Sigmoid colon (tissue), 7 donors: ENCODE measurements around the gene RUNDC3A. TPM values are rescaled to one million over a fixed set of nuclear protein-coding genes. Genes with fewer than 3 reads are reported as not detected.

Experiments used
- DNase-seq: peaks from one replicate; pipeline ENCODE4 v3.0.0-alpha.2; 2019
- H3K27ac ChIP-seq, 4 donors: fragments of 200-600 bp; sonication (generic); one replicate each; pipeline ENCODE4 v1.5.1; 2016 to 2019; ENCODE audit warnings: mild to moderate bottlenecking in 1 of 4
- H3K27me3 ChIP-seq, 3 donors: fragments of 200-600 bp; sonication (generic); one replicate each; pipeline ENCODE4 v1.5.1; 2019; ENCODE audit warnings: mild to moderate bottlenecking in 1 of 3
- H3K36me3 ChIP-seq, 4 donors: fragments of 200-600 bp; sonication (generic); one replicate each; pipeline ENCODE4 v1.5.1; 2016 to 2019
- H3K4me1 ChIP-seq, 4 donors: fragments of 200-600 bp; sonication (generic); one replicate each; pipeline ENCODE4 v1.5.1; 2017 to 2019
- H3K4me3 ChIP-seq, 4 donors: fragments of 200-600 bp; sonication (generic); one replicate each; pipeline ENCODE4 v1.5.1; 2017 to 2019; ENCODE audit warnings: mild to moderate bottlenecking in 2 of 4, moderate library complexity in 1 of 4
- H3K9me3 ChIP-seq, 4 donors: fragments of 200-600 bp in 3 of 4; sonication (generic) in 3 of 4; one replicate each; pipeline versions ENCODE4 v1.5.1 to v1.6.1; 2013 to 2019
- EP300 ChIP-seq, 4 donors: sonication (generic); formaldehyde crosslinking; IDR thresholded peaks; one replicate each; pipeline ENCODE4 v1.6.1; 2017; ENCODE audit warnings: antibody characterized with exemption in 4 of 4
- POLR2AphosphoS5 ChIP-seq, 4 donors: sonication (generic); formaldehyde crosslinking; IDR thresholded peaks; one replicate each; pipeline ENCODE4 v1.6.1; 2017; ENCODE audit warnings: antibody characterized with exemption in 4 of 4
- WGBS, 2 donors: extraction: QIAGEN DNeasy Blood & Tissue Kit; methylation state at CpG; one replicate each; pipeline ENCODE4 v1.1.7; 2013; 5-methylcytosine and 5-hydroxymethylcytosine counted together
- intact Hi-C: fragments of 100-400 bp; cut with DNase I; formaldehyde crosslinking; loops from one replicate; pipeline ENCODE4 v1.15.1; 2023
- polyA plus RNA-seq, 3 donors: library from polyadenylated mRNA; stranded (reverse); fragments of 200-250 nt; gene quantifications; one replicate each; pipeline ENCODE4 v1.2.3, GENCODE V29; 2013
- small RNA-seq, 3 donors: library from RNA; depleted of rRNA; stranded (forward); fragments of <200 nt; gene quantifications; one replicate each; pipeline ENCODE3, GENCODE V24; 2016
- total RNA-seq, 4 donors: library from RNA; depleted of rRNA; stranded (reverse); fragments of >200 nt; gene quantifications; one replicate each; pipeline ENCODE4 v1.1.0, GENCODE V29; 2016
- donor health status: healthy with polysubstance abuse.
- donor health status: Bipolar disorder and iron deficiency.
- donor health status: healthy.

RUNDC3A gene
- total and polyA plus RNA-seq, 7 donors, result 0.46 to 10.5 (median 2.5) TPM

- WGBS, 2 donors, result 52 to 81% methylated on average over 7 of the region's 7 CpGs
These were observed 59.0 kb downstream of the RUNDC3A start for GRCh38 chr17:44367231-44367979.

More at GRCh38 chr17:44367231-44367979, 59.0 kb downstream of the RUNDC3A start:
- peaks cover 0 to 28% (median 0%) of the 10 kb centered on the region in 3 donors for H3K27me3 ChIP-seq
- H3K27ac ChIP-seq, result no peak overlapping the region
- intact Hi-C loops, result no loop called here
- no peaks in the 10 kb centered on the region for H3K9me3 ChIP-seq
- DNase-seq, result no peak
- H3K36me3 ChIP-seq, result no peaks in the 10 kb centered on the region
- no peak overlapping the region for H3K4me3 ChIP-seq
- TF ChIP-seq POLR2AphosphoS5 (IDR thresholded peaks at IDR 0.05) (no peak), EP300 (IDR thresholded peaks at IDR 0.05) (no peak)
- peaks cover 0 to 19% (median 16%) of the 10 kb centered on the region in 4 donors for H3K4me1 ChIP-seq

Small RNAs within 50 kb of the gene (small RNA-seq; reads per million reads assigned to genes)
- gene RF00012 (0 reads per million in 3 donors), gene RN7SL507P (0 to 0.18 (median 0) reads per million in 3 donors), gene RNU6-453P (0 reads per million in 3 donors)

Other genes with a start within 250 kb of the RUNDC3A start
- gene LSM12, start 241.9 kb upstream of the RUNDC3A start, total RNA-seq, result 10 to 100 TPM; 33.8 to 46.9 (median 40.1) TPM
- 10 to 100 TPM; 28.8 to 41.6 (median 37.9) TPM for gene LSM12, start 241.9 kb upstream of the RUNDC3A start, polyA plus RNA-seq
- 10 to 100 TPM; 22.2 to 29.8 (median 25.9) TPM for gene G6PC3, start 237.9 kb upstream of the RUNDC3A start, total RNA-seq
- 10 to 100 TPM in 1 of 3 donors, 1 to 10 TPM in 2; 8.4 to 45.5 (median 9.7) TPM for gene G6PC3, start 237.9 kb upstream of the RUNDC3A start, polyA plus RNA-seq
- 10 to 100 TPM; 58.2 to 87.5 (median 69.4) TPM for gene HDAC5, start 185.0 kb upstream of the RUNDC3A start, total RNA-seq
- 10 to 100 TPM; 15.3 to 21.8 (median 16.8) TPM for gene HDAC5, start 185.0 kb upstream of the RUNDC3A start, polyA plus RNA-seq
- gene HROB, start 166.7 kb upstream of the RUNDC3A start, total RNA-seq, result 1 to 10 TPM in 1 of 4 donors, under 1 TPM in 3; 0.36 to 3.3 (median 0.52) TPM
- gene HROB, start 166.7 kb upstream of the RUNDC3A start, polyA plus RNA-seq, result 1 to 10 TPM in 1 of 3 donors, under 1 TPM in 1, not detected in 1; 0.69 to 3.1 TPM
- 1 to 10 TPM in 3 of 4 donors, under 1 TPM in 1; 0.82 to 4.2 (median 1.6) TPM for gene ASB16, start 137.9 kb upstream of the RUNDC3A start, total RNA-seq
- gene ASB16, start 137.9 kb upstream of the RUNDC3A start, polyA plus RNA-seq, result under 1 TPM in 1 of 3 donors, not detected in 2; 0.19 TPM
- 10 to 100 TPM; 26.9 to 40.3 (median 29.2) TPM for gene TMUB2, start 121.6 kb upstream of the RUNDC3A start, total RNA-seq
- 10 to 100 TPM; 19.0 to 41.3 (median 22.2) TPM for gene TMUB2, start 121.6 kb upstream of the RUNDC3A start, polyA plus RNA-seq
- gene ATXN7L3, start 108.7 kb upstream of the RUNDC3A start, total RNA-seq, result 10 to 100 TPM; 26.4 to 37.4 (median 35.0) TPM
- gene ATXN7L3, start 108.7 kb upstream of the RUNDC3A start, polyA plus RNA-seq, result 10 to 100 TPM; 36.0 to 59.8 (median 43.0) TPM
- gene UBTF, start 88.9 kb upstream of the RUNDC3A start, total RNA-seq, result 10 to 100 TPM; 43.4 to 58.4 (median 52.5) TPM
- 10 to 100 TPM; 26.8 to 55.0 (median 28.2) TPM for gene UBTF, start 88.9 kb upstream of the RUNDC3A start, polyA plus RNA-seq
- gene SLC4A1, start 40.5 kb upstream of the RUNDC3A start, total RNA-seq, result under 1 TPM in 1 of 4 donors, not detected in 3; under 0.01 TPM
- gene SLC4A1, start 40.5 kb upstream of the RUNDC3A start, polyA plus RNA-seq, result under 1 TPM in 1 of 3 donors, not detected in 2; 0.23 TPM
- 10 to 100 TPM; 39.0 to 51.8 (median 43.3) TPM for gene SLC25A39, start 16.2 kb downstream of the RUNDC3A start, total RNA-seq
- gene SLC25A39, start 16.2 kb downstream of the RUNDC3A start, polyA plus RNA-seq, result 100 to 1,000 TPM; 121 to 163 (median 136) TPM
- 100 to 1,000 TPM; 141 to 245 (median 171) TPM for gene GRN, start 36.7 kb downstream of the RUNDC3A start, total RNA-seq
- 100 to 1,000 TPM in 2 of 3 donors, 10 to 100 TPM in 1; 69.7 to 245 (median 218) TPM for gene GRN, start 36.7 kb downstream of the RUNDC3A start, polyA plus RNA-seq
- 1 to 10 TPM in 3 of 4 donors, under 1 TPM in 1; 0.66 to 1.7 (median 1.5) TPM for gene FAM171A2, start 55.3 kb downstream of the RUNDC3A start, total RNA-seq
- gene FAM171A2, start 55.3 kb downstream of the RUNDC3A start, polyA plus RNA-seq, result under 1 TPM in 1 of 3 donors, not detected in 2; 0.67 TPM
- under 1 TPM in 3 of 4 donors, not detected in 1; 0.27 to 0.36 (median 0.33) TPM for gene ITGA2B, start 81.0 kb downstream of the RUNDC3A start, total RNA-seq
- gene ITGA2B, start 81.0 kb downstream of the RUNDC3A start, polyA plus RNA-seq, result under 1 TPM in 1 of 3 donors, not detected in 2; 0.35 TPM
- gene GPATCH8, start 194.8 kb downstream of the RUNDC3A start, total RNA-seq, result 10 to 100 TPM; 27.5 to 43.2 (median 34.3) TPM
- gene GPATCH8, start 194.8 kb downstream of the RUNDC3A start, polyA plus RNA-seq, result 10 to 100 TPM in 1 of 3 donors, 1 to 10 TPM in 2; 4.8 to 18.3 (median 5.5) TPM
- gene FZD2, start 248.9 kb downstream of the RUNDC3A start, total RNA-seq, result 1 to 10 TPM; 2.1 to 2.8 (median 2.5) TPM
- gene FZD2, start 248.9 kb downstream of the RUNDC3A start, polyA plus RNA-seq, result 1 to 10 TPM in 2 of 3 donors, under 1 TPM in 1; 0.60 to 1.4 (median 1.2) TPM